ENCODE results near the gene F2R. TPM values are rescaled to one million over a fixed set of nuclear protein-coding genes. Genes with fewer than 3 reads are reported as not detected.
A peak's percentile ranks its signal among the peaks of the same experiment; 100 is the strongest.
"Not testable (repeated sequence)": the region's sequence is repeated elsewhere in the genome, so short reads cannot be mapped to it uniquely, and the experiment has no call there.

The F2R gene
- total and polyA plus RNA-seq, 2 experiments from 2014 or later, result 4.4 to 5.3 TPM

GRCh38 chr5:76736679-76737556 is 21.0 kb downstream of the F2R start:
- no peaks in the 10 kb centered on the region for H3K9me2 ChIP-seq (ENCODE audit: insufficient read depth)
- no peaks in the 10 kb centered on the region for H4K20me1 ChIP-seq (ENCODE audit: insufficient read depth)
- in situ Hi-C loops (cut with MboI), result no loop called here
- no peaks in the 10 kb centered on the region for H3K27me3 ChIP-seq (replicated peaks; ENCODE audit: insufficient read depth)
- TF ChIP-seq EZH2 (IDR thresholded peaks at IDR 0.05; ENCODE audit: insufficient read depth, poor library complexity, severe bottlenecking) (no peak), EZH2phosphoT487 (IDR thresholded peaks at IDR 0.05; ENCODE audit: insufficient read depth, low read depth) (no peak)
- no peak overlapping the region for H3K4me2 ChIP-seq (ENCODE audit: unreplicated experiment)
- H3K27ac ChIP-seq, result no peak overlapping the region
- H2AFZ ChIP-seq, result no peak overlapping the region
- no peak for DNase-seq
- no peaks in the 10 kb centered on the region for H3K36me3 ChIP-seq (ENCODE audit: low read depth)
- H3K9ac ChIP-seq, result no peak overlapping the region
- H3F3A ChIP-seq (ENCODE audit: insufficient read depth), result peaks cover 10% of the 10 kb centered on the region; the same call in 1 of the 2 replicates
- no peak overlapping the region for H3K4me3 ChIP-seq
- H3K9me3 ChIP-seq (ENCODE audit: low read depth), result no peaks in the 10 kb centered on the region
- no peaks in the 10 kb centered on the region for H3K79me2 ChIP-seq (ENCODE audit: insufficient read depth)
- 80% methylated on average over 6 of the region's 6 CpGs for WGBS, 2 experiments (ENCODE audit: low coverage in 1 of 2, low lambda C conversion rate in 2 of 2, missing lambda C conversion rate in 2 of 2)
- peaks cover 4% of the 10 kb centered on the region; the same call in 1 of the 2 replicates for H3K4me1 ChIP-seq (ENCODE audit: insufficient read depth)

GRCh38 chr5:76737846-76738245 is 21.9 kb downstream of the F2R start:
- no peaks in the 10 kb centered on the region for H3K27me3 ChIP-seq (replicated peaks; ENCODE audit: insufficient read depth)
- H3K79me2 ChIP-seq (ENCODE audit: insufficient read depth), result no peaks in the 10 kb centered on the region
- H3K36me3 ChIP-seq (ENCODE audit: low read depth), result no peaks in the 10 kb centered on the region
- no peak overlapping the region for H2AFZ ChIP-seq
- in situ Hi-C loops (cut with MboI), result no loop called here
- H4K20me1 ChIP-seq (ENCODE audit: insufficient read depth), result no peaks in the 10 kb centered on the region
- H3K4me1 ChIP-seq (ENCODE audit: insufficient read depth), result peaks cover 4% of the 10 kb centered on the region; the same call in 1 of the 2 replicates
- 73 to 77% methylated on average over 5 of the region's 5 CpGs for WGBS, 2 experiments (ENCODE audit: low coverage in 1 of 2, low lambda C conversion rate in 2 of 2, missing lambda C conversion rate in 2 of 2)
- TF ChIP-seq EZH2 (IDR thresholded peaks at IDR 0.05; ENCODE audit: insufficient read depth, poor library complexity, severe bottlenecking) (no peak), EZH2phosphoT487 (IDR thresholded peaks at IDR 0.05; ENCODE audit: insufficient read depth, low read depth) (no peak)
- H3K9me3 ChIP-seq (ENCODE audit: low read depth), result no peaks in the 10 kb centered on the region
- H3K9ac ChIP-seq, result no peak overlapping the region
- peaks cover 12% of the 10 kb centered on the region; the same call in 1 of the 2 replicates for H3F3A ChIP-seq (ENCODE audit: insufficient read depth)
- H3K9me2 ChIP-seq (ENCODE audit: insufficient read depth), result no peaks in the 10 kb centered on the region
- no peak overlapping the region for H3K4me2 ChIP-seq (ENCODE audit: unreplicated experiment)
- no peak overlapping the region for H3K27ac ChIP-seq
- DNase-seq, result no peak
- H3K4me3 ChIP-seq, result no peak overlapping the region

- H3K4me3 ChIP-seq; in situ Hi-C loops (cut with MboI): not testable (repeated sequence)
- WGBS, 2 experiments (ENCODE audit: low coverage in 1 of 2, low lambda C conversion rate in 2 of 2, missing lambda C conversion rate in 2 of 2), result 94 to 98% methylated on average over 4 of the region's 4 CpGs
Measured at GRCh38 chr5:76741506-76741905, 25.6 kb downstream of the F2R start.

GRCh38 chr5:76742583-76742982 is 26.7 kb downstream of the F2R start:
- 54% methylated on average over 4 of the region's 4 CpGs for WGBS, 2 experiments (ENCODE audit: low coverage in 1 of 2, low lambda C conversion rate in 2 of 2, missing lambda C conversion rate in 2 of 2)
- in situ Hi-C loops (cut with MboI), result no loop called here

More at GRCh38 chr5:76741506-76741905, 25.6 kb downstream of the F2R start:
- H3F3A ChIP-seq (ENCODE audit: insufficient read depth), result peaks cover 14% of the 10 kb centered on the region; the same call in 1 of the 2 replicates
- H3K9me3 ChIP-seq (ENCODE audit: low read depth); H3K9me2 ChIP-seq (ENCODE audit: insufficient read depth); H3K27me3 ChIP-seq (replicated peaks; ENCODE audit: insufficient read depth); H3K27ac ChIP-seq; H3K4me2 ChIP-seq (ENCODE audit: unreplicated experiment); H2AFZ ChIP-seq; H3K36me3 ChIP-seq (ENCODE audit: low read depth); H3K79me2 ChIP-seq (ENCODE audit: insufficient read depth); H3K4me1 ChIP-seq (ENCODE audit: insufficient read depth); DNase-seq; H4K20me1 ChIP-seq (ENCODE audit: insufficient read depth); H3K9ac ChIP-seq: not testable (repeated sequence)

More at GRCh38 chr5:76742583-76742982, 26.7 kb downstream of the F2R start:
- Histone ChIP-seq H3K4me2 (ENCODE audit: unreplicated experiment) (no peak overlapping the region), H3F3A (ENCODE audit: insufficient read depth) (peaks cover 14% of the 10 kb centered on the region; the same call in 1 of the 2 replicates), H3K4me1 (ENCODE audit: insufficient read depth) (peaks cover 4% of the 10 kb centered on the region; the same call in 1 of the 2 replicates), H3K4me3 (no peak overlapping the region), H3K79me2 (ENCODE audit: insufficient read depth) (no peaks in the 10 kb centered on the region), H3K27me3 (replicated peaks; ENCODE audit: insufficient read depth) (no peaks in the 10 kb centered on the region), H3K9me3 (ENCODE audit: low read depth) (no peaks in the 10 kb centered on the region), H3K9ac (no peak overlapping the region), H3K36me3 (ENCODE audit: low read depth) (no peaks in the 10 kb centered on the region), H4K20me1 (ENCODE audit: insufficient read depth) (no peaks in the 10 kb centered on the region), H2AFZ (no peak overlapping the region), H3K9me2 (ENCODE audit: insufficient read depth) (no peaks in the 10 kb centered on the region), H3K27ac (no peak overlapping the region)
- TF ChIP-seq EZH2phosphoT487 (IDR thresholded peaks at IDR 0.05; ENCODE audit: insufficient read depth, low read depth), result no peak
- no peak for TF ChIP-seq EZH2 (IDR thresholded peaks at IDR 0.05; ENCODE audit: insufficient read depth, poor library complexity, severe bottlenecking)
- peak; percentile 70 for DNase-seq

Measured in GM23248 (cell line).